GDM1 (cell line): Measurements from ENCODE around the gene CCL11.
"Not testable (repeated sequence)": the region's sequence is repeated elsewhere in the genome, so short reads cannot be mapped to it uniquely, and the experiment has no call there.

Experiments used
- DNase-seq: peaks from one replicate; lab custom pipeline; 2025; lab: John Stamatoyannopoulos, UW

The CCL11 gene

DNA sequence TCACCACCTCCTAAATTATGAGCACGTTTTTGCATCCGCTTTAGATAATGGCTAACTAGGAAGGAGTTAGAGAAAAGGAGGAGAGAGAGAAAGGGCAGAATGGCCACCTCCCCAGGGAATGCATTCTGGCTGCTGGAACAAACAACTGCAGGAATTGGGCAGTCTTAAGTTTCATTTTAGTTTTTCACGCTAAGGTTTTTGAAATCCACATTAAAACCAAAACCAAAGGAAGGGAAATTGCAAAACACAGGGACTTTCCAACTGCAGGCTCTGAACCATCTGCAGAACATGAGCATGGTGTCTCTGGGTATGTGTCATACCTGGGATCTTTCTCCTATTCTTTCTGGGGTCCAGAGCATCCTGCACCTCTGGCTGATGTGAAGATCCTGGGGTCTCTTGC, 21.6 kb downstream of the CCL11 start:
- DNase-seq: no peak

DNA sequence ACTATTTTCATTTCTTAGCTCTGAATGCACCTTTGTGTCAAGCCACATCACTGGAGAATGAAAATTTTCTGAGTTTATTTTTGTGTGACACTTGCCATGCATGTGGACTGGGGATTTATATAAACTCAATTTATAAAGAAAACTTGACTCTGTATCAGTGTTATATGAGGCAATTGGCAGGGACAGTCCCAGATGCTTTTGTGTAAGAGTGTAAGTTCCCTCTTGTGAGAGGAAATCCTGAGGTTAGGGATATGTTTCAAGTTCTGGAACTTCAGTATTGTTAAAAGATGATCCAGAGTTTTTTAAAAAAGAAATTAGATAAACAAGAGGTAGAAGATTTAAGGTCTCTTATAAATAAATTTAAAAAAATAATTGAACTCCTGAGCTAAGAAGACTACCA, 22.8 kb downstream of the CCL11 start:
- DNase-seq: no peak

DNA sequence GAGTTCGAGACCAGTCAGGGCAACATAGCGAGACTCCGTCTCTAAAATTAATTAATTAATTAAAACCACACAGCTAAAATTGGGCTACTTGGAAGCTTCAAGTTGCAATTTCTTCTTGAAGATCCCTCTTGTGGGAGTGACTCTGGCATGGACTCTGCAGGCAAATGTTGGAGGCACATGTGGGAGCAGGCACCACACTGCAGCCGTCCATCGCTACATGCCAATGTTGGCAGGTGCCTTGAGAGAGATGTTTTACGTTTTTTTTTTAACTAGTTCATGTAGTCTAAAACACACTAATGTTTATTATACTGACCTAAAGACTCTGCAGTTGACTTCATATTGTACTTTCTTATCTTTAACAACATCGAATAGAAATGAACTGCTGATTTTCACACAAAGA, 25.7 kb downstream of the CCL11 start:
- DNase-seq: no peak

DNA sequence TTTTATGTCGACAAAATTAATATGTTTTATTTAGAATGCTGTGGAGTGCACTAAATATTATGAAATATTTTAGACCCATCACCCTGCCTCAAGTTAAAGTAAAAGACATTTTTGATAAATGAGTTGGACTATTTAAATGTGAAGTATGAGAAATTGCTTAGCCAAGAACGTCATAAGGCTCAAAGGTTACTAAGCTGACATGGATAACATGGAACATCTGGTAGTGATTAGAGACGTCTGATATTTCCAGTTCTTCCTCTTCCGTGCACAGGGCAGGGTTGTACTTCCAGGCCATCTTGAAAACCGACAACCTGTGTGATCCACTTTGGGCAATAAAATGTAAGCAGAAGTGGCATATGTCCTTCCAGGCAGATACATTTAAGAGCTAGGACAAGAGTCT, 26.5 kb downstream of the CCL11 start:
- DNase-seq: no peak

GRCh38 chr17:34313164-34313563, 27.6 kb downstream of the CCL11 start:
- DNase-seq: no peak

GRCh38 chr17:34314279-34314678, 28.7 kb downstream of the CCL11 start:
- no peak for DNase-seq

DNA sequence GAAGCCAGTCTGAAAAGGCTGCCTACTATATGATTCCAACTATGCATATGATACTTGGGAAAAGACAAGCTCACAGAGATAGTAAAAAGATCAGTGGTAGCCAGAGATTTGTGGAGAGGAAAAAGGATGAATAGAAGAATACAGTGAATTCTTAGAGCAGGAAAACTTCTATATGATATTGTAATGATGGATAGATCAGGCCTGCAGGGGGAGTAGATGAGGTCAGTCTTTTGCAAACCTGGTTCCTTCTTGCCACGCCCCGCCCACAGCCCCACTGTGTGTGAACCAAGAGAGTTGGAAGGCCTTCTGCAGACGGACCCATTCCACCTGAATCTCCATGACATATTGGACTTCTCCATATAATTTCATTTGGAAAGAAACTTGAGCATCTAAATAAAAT, 32.9 kb downstream of the CCL11 start:
- no peak for DNase-seq

DNA sequence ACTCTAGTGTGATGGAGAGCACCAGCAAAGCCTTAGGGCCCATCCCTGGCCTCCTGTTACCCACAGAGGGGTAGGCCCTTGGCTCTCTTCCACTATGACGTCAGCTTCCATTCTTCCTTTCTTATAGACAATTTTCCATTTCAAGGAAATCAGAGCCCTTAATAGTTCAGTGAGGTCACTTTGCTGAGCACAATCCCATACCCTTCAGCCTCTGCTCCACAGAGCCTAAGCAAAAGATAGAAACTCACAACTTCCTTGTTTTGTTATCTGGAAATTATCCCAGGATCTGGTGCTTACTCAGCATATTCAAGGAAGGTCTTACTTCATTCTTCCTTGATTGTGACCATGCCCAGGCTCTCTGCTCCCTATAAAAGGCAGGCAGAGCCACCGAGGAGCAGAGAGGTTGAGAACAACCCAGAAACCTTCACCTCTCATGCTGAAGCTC, 33.5 kb downstream of the CCL11 start, which contains the start of gene CCL8:
Gene CCL8, plus strand, starts transcription at position 397 of the 445 bp plus-strand sequence. CDS start 67 bp downstream, outside the sequence.
- DNase-seq: no peak

DNA sequence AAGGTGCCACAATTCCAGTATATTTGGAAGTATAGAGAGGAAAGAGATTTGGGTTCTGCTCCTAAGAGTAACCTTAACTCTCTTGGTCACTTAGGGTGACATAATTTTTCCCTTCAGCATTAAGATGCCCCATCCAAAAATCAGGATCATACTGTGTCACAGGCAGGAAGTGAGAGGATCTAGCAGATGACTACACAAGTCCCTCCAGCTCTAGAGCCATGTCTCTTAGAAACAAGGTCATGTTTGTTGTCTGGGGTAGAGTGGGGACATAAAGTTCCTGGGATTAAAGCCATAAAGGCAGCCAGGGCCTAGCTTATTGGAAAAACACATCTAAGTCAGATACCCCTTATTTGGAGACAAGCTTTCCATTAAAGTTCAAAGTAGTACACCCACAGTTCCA, 36.4 kb downstream of the CCL11 start:
- DNase-seq: no peak

GRCh38 chr17:34327580-34327979, 42.0 kb downstream of the CCL11 start:
- not testable (repeated sequence) for DNase-seq

DNA sequence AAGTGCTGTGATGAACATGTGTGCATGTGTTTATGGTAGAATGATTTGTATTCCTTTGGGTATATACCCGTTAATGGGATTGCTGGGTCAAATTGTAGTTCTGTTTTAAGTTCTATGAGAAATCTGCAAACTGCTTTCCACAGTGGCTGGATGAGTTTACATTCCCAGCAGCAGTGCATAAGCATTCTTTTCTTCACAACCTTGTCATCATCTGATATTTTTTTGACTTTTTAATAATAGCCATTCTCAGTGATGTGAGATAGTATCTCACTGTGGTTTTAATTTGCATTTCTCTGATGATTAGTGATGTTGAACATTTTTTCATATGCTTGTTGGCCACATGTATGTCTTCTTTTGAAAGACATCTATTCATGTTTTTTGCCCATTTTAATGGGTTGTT, 52.2 kb downstream of the CCL11 start:
- DNase-seq: no peak
